ENCODE results near the gene R3HDM1.

The R3HDM1 gene

DNA sequence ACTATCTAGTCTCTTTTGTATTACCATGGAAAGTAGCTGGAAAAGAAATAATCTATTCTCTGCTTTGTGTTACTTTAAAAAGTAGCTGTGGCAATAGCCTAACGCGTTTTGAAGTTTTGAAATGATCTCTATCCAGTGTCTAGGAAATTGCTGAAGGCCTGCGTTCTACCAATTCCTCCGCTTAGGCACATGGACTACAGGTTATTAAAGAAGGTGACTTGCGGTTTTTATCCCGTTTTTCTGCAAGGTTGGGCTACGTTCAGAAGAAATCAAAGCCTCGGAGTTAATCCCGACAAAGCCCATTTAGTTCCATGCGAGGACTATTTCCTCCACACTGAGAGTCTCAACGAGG is 209.7 kb downstream of the R3HDM1 start:
- TF ChIP-seq, protein P1, sequence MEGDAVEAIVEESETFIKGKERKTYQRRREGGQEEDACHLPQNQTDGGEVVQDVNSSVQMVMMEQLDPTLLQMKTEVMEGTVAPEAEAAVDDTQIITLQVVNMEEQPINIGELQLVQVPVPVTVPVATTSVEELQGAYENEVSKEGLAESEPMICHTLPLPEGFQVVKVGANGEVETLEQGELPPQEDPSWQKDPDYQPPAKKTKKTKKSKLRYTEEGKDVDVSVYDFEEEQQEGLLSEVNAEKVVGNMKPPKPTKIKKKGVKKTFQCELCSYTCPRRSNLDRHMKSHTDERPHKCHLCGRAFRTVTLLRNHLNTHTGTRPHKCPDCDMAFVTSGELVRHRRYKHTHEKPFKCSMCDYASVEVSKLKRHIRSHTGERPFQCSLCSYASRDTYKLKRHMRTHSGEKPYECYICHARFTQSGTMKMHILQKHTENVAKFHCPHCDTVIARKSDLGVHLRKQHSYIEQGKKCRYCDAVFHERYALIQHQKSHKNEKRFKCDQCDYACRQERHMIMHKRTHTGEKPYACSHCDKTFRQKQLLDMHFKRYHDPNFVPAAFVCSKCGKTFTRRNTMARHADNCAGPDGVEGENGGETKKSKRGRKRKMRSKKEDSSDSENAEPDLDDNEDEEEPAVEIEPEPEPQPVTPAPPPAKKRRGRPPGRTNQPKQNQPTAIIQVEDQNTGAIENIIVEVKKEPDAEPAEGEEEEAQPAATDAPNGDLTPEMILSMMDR (IDR thresholded peaks at IDR 0.05; ENCODE audit: low read depth, low read length) = no peak
- no peak for DNase-seq (ENCODE audit: extremely low read depth, low read depth)

DNA sequence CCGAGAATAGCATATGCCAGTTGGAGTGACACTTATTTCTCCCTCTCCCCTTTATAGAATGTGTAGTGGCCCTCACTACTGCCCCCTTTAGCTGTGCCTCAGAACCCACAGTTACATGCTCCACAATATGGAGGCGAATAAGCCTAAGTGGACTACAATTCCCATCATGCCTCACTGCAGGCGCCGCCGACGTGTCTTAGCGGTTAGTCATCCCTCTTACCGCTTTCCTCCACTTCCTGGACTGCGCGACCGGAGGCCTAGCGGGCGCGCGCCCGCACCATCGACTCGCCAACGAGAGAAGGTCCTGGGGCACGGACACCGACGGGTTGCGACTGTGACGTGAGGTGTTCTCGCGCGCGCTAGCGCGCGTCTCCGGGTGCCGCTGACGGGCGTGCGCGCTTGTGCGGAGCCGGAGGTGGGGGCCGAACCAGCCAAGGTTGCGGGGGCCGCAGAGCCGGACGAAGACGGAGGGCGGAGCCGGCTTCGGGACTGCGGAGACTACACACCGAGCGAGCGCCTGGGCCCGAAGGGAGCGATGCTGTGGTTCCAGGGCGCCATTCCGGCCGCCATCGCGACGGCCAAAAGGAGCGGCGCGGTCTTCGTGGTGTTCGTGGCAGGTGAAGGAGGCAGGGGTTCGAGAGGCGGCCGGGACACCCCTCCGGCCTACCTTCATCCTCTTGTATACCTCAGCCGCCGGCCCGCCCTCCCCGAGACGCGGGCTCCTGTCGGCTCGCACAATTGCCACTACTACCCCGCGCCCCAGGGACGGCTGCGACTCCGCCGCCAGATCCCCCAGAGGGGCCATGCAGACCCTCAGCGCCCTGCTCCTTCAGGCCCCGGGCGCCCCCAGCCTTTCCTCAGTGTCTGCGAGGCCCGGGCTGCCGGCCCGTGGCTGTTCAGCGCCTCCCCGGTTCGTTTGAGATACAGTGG is 210.4 kb downstream of the R3HDM1 start, which contains the start of gene UBXN4:
TSS of gene UBXN4 (plus strand) at position 461 of the 930 bp plus-strand sequence. CDS start at position 536, 75 bp downstream.
- TF ChIP-seq, protein P1 (IDR thresholded peaks at IDR 0.05; ENCODE audit: low read depth, low read length) = peak; percentile 48
- peak; percentile 97 for DNase-seq (ENCODE audit: extremely low read depth, low read depth)

GRCh38 chr2:135742325-135742757 is 211.1 kb downstream of the R3HDM1 start:
- TF ChIP-seq, protein P1 (IDR thresholded peaks at IDR 0.05; ENCODE audit: low read depth, low read length) = no peak
- DNase-seq (ENCODE audit: extremely low read depth, low read depth) = peak; percentile 30

DNA sequence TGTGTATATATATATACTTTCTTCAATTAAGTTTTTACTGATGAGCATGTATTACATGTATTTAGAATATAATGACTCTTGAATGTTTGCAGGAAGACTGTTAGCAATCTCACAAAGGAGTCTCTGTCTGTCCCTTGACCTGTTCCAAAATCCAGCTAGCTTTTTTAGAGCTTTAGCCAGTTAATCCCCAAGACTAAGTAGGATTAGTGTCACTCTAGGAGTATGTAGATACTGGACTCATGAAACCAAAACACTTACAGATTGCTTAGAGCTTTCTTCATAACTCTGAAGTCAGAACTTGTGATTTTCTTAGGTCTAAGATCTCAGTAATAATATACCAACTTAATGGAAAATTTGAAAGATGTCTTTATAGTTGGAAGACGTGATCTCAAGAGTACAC is 212.6 kb downstream of the R3HDM1 start:
- TF ChIP-seq, protein P1 (IDR thresholded peaks at IDR 0.05; ENCODE audit: low read depth, low read length) = no peak
- no peak for DNase-seq (ENCODE audit: extremely low read depth, low read depth)

- DNase-seq (ENCODE audit: extremely low read depth, low read depth) = no peak
- TF ChIP-seq, protein P1 (IDR thresholded peaks at IDR 0.05; ENCODE audit: low read depth, low read length) = no peak; the same call in 1 of the 2 replicates
Measured at GRCh38 chr2:135744760-135745314, 213.6 kb downstream of the R3HDM1 start.

GRCh38 chr2:135745545-135745944 is 214.3 kb downstream of the R3HDM1 start:
- no peak for DNase-seq (ENCODE audit: extremely low read depth, low read depth)
- TF ChIP-seq, protein P1 (IDR thresholded peaks at IDR 0.05; ENCODE audit: low read depth, low read length) = no peak

DNA sequence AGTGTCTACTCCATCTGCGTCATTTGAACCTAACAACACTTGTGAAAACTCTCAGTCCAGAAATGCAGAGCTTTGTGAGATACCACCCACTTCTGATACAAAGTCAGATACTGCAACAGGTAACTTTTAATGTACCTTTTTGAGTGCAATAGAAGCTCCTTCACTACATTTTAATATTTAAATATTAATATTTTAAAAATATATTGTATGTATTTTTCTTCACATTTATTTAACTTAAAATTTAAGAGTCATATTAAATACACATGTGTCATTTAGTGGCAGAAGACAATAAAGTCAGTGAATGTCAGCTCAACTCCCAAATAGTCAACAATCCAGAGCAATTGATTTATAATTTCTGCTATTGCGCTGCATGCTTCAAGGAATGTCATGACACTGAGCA is 224.3 kb downstream of the R3HDM1 start:
- TF ChIP-seq, protein P1 (IDR thresholded peaks at IDR 0.05; ENCODE audit: low read depth, low read length) = no peak

More for the DNA sequence above, 224.3 kb downstream of the R3HDM1 start:
- no peak for DNase-seq (ENCODE audit: extremely low read depth, low read depth)

Data from AG09319 (cell line).